Cardiac muscle cell (in vitro differentiated cells and primary cell): Measurements from ENCODE around the gene C7. TPM values are rescaled to one million over a fixed set of nuclear protein-coding genes. Genes with fewer than 3 reads are reported as not detected.

Experiments
- DNase-seq, 2 donors: peaks; one replicate each; pipeline versions ENCODE4 v3.0.0 to v3.0.0-alpha.2; 2010 to 2017; ENCODE audit warnings: low read depth in 1 of 2, low spot score in 1 of 2
- H3K27ac ChIP-seq: fragments of 200-600 bp; sonication (generic); 2 replicates; pipeline ENCODE4 v1.5.1; 2016
- H3K27me3 ChIP-seq: fragments of 200-600 bp; sonication (generic); 2 replicates; pipeline ENCODE4 v1.6.0; 2016; ENCODE audit warnings: control low read depth
- H3K36me3 ChIP-seq: fragments of 200-600 bp; sonication (generic); 2 replicates; pipeline ENCODE4 v1.5.1; 2016; ENCODE audit warnings: control low read depth
- H3K4me1 ChIP-seq: fragments of 200-600 bp; sonication (generic); 2 replicates; pipeline ENCODE4 v1.8.1; 2017; ENCODE audit warnings: low read depth, mild to moderate bottlenecking, mixed run types
- H3K4me3 ChIP-seq: fragments of 200-600 bp; sonication (generic); 2 replicates; pipeline ENCODE4 v1.5.1; 2016; ENCODE audit warnings: mild to moderate bottlenecking
- H3K9me3 ChIP-seq: fragments of 200-600 bp; sonication (generic); 2 replicates; pipeline ENCODE4 v1.5.1; 2017; ENCODE audit warnings: low read depth, mild to moderate bottlenecking, control low read depth
- polyA plus RNA-seq: library from polyadenylated mRNA; unstranded; fragments of >200 nt; fragmentation: Nextera tagmentation; extraction: Ambion mirVana; gene quantifications from 2 replicates; pipeline ENCODE4 v1.2.1, GENCODE V29; 2016
- total RNA-seq: library from RNA; depleted of rRNA; stranded (reverse); fragments of >200 nt; gene quantifications from 2 replicates; pipeline ENCODE4 v1.2.3, GENCODE V29; 2016
- TF ChIP-seq, protein P1 (sequence below): IDR thresholded peaks from 2 replicates; pipeline ENCODE4 v1.5.1; 2012; ENCODE audit warnings: low read depth, mild to moderate bottlenecking, low read length

The C7 gene
- total and polyA plus RNA-seq, 2 experiments from 2014 or later, result 64.0 to 153 TPM

DNA sequence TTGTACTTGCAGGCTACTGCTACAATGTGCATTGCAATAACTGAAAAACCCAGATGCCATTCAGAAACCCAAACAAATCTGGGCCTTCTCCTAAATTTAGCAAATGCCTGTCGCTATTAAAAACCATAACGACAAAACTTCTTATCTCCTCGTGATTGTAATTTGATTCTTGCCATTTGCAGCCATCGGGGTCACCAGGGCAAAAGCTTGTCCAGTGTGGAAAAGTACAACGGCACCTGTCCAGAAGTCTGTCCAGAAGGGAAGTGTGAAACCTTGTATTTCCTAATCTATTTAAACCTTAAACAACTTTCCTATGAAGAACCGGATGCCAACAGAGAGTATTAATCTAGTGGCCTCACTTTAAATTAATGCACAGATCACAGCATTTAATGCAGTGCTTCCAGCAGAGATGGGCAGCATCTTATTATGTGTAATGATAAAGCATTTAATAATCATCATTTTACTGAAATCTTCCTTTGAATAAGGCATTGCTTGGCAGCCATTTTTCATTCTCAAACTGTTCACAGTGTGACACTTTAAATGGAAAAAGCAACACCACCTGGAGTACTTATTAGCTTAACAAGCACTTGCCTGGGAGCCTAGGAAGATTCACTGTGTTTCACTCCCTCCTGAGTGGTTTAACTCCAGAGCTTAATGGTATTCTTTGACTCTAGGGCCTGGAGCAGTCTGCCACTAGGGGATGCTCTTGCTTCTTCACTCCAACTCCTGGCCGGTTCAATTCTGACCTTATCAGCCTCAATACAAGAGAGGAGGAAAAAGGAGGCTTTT is 4.9 kb upstream of the C7 start:
- no peaks in the 10 kb centered on the region for H3K27me3 ChIP-seq
- H3K9me3 ChIP-seq, result no peaks in the 10 kb centered on the region
- DNase-seq, result peak; percentile 90 to 93
- H3K27ac ChIP-seq, result peak overlapping the region; percentile 95
- H3K4me3 ChIP-seq, result no peak overlapping the region
- H3K4me1 ChIP-seq, result peaks cover 28% of the 10 kb centered on the region
- TF ChIP-seq, protein P1, sequence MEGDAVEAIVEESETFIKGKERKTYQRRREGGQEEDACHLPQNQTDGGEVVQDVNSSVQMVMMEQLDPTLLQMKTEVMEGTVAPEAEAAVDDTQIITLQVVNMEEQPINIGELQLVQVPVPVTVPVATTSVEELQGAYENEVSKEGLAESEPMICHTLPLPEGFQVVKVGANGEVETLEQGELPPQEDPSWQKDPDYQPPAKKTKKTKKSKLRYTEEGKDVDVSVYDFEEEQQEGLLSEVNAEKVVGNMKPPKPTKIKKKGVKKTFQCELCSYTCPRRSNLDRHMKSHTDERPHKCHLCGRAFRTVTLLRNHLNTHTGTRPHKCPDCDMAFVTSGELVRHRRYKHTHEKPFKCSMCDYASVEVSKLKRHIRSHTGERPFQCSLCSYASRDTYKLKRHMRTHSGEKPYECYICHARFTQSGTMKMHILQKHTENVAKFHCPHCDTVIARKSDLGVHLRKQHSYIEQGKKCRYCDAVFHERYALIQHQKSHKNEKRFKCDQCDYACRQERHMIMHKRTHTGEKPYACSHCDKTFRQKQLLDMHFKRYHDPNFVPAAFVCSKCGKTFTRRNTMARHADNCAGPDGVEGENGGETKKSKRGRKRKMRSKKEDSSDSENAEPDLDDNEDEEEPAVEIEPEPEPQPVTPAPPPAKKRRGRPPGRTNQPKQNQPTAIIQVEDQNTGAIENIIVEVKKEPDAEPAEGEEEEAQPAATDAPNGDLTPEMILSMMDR, result peak; percentile 100
- no peaks in the 10 kb centered on the region for H3K36me3 ChIP-seq

DNA sequence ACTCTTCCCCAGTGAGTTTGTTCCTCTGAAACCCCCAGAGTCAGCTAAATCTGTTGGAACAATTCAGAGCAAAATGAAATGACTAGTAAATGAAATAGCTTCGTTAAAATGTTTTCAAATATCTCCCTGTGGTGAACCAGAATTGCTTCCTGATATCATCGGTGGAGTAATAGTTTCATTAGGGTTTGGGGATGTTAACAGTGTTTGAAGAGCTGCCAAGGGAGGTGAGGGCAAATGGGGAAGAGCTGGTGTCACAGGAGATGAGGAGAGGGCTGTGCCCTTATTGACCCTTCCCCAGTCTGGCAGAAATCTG is 4.3 kb upstream of the C7 start:
- DNase-seq, result no peak
- Histone ChIP-seq H3K36me3 (no peaks in the 10 kb centered on the region), H3K27ac (peak overlapping the region; percentile 95), H3K4me3 (no peak overlapping the region), H3K4me1 (peaks cover 33% of the 10 kb centered on the region), H3K9me3 (no peaks in the 10 kb centered on the region), H3K27me3 (no peaks in the 10 kb centered on the region)
- TF ChIP-seq, protein P1, result no peak

DNA sequence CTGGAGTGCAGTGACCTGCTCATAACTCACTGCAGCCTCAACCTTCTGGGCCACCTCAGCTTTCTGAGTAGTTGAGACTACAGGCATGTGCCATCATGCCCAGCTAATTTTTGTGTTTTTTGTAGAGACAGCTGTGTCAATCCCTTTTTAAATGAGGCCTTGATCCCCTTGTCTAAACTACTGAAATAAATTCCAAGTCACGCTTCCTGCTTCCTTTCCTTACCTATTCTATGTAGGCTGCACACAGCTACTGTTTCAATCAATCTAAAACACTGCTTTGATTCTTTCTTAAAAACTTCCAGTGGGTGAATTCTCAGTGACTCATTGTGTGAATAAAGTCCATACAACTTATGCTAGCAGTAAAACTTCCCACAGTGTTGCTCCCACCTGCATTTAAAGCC is 2.9 kb upstream of the C7 start:
- no peak overlapping the region for H3K4me3 ChIP-seq
- no peaks in the 10 kb centered on the region for H3K36me3 ChIP-seq
- peaks cover 43% of the 10 kb centered on the region for H3K4me1 ChIP-seq
- H3K27me3 ChIP-seq, result no peaks in the 10 kb centered on the region
- no peak overlapping the region for H3K27ac ChIP-seq
- TF ChIP-seq, protein P1, result no peak
- H3K9me3 ChIP-seq, result no peaks in the 10 kb centered on the region
- no peak for DNase-seq

DNA sequence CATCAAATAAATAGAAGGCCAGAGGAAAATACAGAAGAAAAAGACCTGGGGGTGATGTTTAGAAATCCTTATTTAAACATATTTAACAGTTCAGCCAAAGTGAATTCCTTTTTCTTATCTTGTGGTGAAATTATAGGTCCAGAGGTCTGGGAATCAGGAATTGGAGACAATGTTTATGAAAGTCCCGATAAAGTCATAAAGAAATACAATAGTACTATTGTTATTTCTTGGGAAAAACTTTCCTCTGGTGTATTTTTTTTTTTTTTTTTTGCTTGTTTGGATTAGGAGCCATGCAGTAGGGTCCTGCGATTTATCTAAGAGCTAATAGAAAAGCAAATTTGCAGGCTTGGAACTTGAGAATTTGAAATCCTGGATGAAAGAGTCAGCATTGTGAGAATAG is 426 bp downstream of the C7 start:
- DNase-seq, result no peak
- TF ChIP-seq, protein P1, result no peak
- Histone ChIP-seq H3K4me1 (peaks cover 26% of the 10 kb centered on the region), H3K36me3 (no peaks in the 10 kb centered on the region), H3K27me3 (no peaks in the 10 kb centered on the region), H3K9me3 (no peaks in the 10 kb centered on the region), H3K27ac (peak overlapping the region; percentile 62), H3K4me3 (peak overlapping the region; percentile 20)

DNA sequence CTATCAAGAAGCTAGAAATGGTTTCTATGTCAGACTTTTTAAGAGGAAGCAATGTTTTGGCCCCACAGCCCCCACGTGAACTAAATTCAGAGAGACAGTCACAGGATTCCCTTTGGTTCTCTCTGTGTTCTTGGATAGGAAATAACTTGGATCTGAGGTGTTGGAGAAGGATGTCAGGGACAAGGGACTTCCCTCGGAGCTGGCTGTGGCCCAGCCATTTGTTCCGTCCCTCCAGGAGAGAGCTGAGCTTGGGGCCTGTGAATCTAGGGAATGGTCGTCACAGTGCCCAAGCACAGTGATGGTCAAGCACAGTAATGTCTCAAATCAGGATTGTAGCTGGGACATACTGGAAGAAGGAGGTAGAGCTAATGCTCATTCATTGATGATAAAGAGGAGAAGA is 2.0 kb downstream of the C7 start:
- TF ChIP-seq, protein P1, result no peak
- H3K36me3 ChIP-seq, result no peaks in the 10 kb centered on the region
- H3K9me3 ChIP-seq, result no peaks in the 10 kb centered on the region
- no peak overlapping the region for H3K27ac ChIP-seq
- DNase-seq, result no peak
- peak overlapping the region; percentile 20 for H3K4me3 ChIP-seq
- H3K4me1 ChIP-seq, result peaks cover 30% of the 10 kb centered on the region
- H3K27me3 ChIP-seq, result no peaks in the 10 kb centered on the region
